NOMO-1 (cell line): ENCODE data around the gene GALNT10.
A peak's percentile ranks its signal among the peaks of the same experiment; 100 is the strongest.

Experiments
- DNase-seq, 2 experiments: peaks; one replicate each; lab custom pipeline; 2025; ENCODE audit not compliant: unreplicated experiment in 2 of 2; lab: John Stamatoyannopoulos, UW

GALNT10 gene

GRCh38 chr5:154258531-154259217 is 68.1 kb downstream of the GALNT10 start:
- no peak for DNase-seq

- DNase-seq, result no peak
Observed at GRCh38 chr5:154260224-154260927, 69.8 kb downstream of the GALNT10 start.

GRCh38 chr5:154262342-154262741 is 71.8 kb downstream of the GALNT10 start:
- DNase-seq, result no peak

GRCh38 chr5:154264549-154265196 is 74.1 kb downstream of the GALNT10 start:
- no peak for DNase-seq

GRCh38 chr5:154265197-154265773 is 74.8 kb downstream of the GALNT10 start:
- no peak for DNase-seq

- DNase-seq, result no peak
Observed at GRCh38 chr5:154267516-154267915, 77.0 kb downstream of the GALNT10 start.

GRCh38 chr5:154268073-154268472 is 77.5 kb downstream of the GALNT10 start:
- no peak for DNase-seq

- DNase-seq, result no peak
Observed at GRCh38 chr5:154269414-154269813, 78.9 kb downstream of the GALNT10 start.

GRCh38 chr5:154271466-154271865 is 80.9 kb downstream of the GALNT10 start:
- DNase-seq, result no peak

- no peak for DNase-seq
Observed at GRCh38 chr5:154271936-154272514, 81.5 kb downstream of the GALNT10 start.

- peak in 1 of 2 experiments; percentile 22 for DNase-seq
Observed at GRCh38 chr5:154273028-154273617, 82.6 kb downstream of the GALNT10 start.

- DNase-seq, result peak; percentile 2 to 47
Observed at GRCh38 chr5:154273963-154274827, 83.7 kb downstream of the GALNT10 start.

GRCh38 chr5:154274828-154275185 is 84.3 kb downstream of the GALNT10 start:
- no peak for DNase-seq

GRCh38 chr5:154275566-154275965 is 85.0 kb downstream of the GALNT10 start:
- DNase-seq, result no peak

GRCh38 chr5:154276261-154276972 is 85.9 kb downstream of the GALNT10 start:
- no peak for DNase-seq

- DNase-seq, result no peak
Observed at GRCh38 chr5:154276973-154277331, 86.4 kb downstream of the GALNT10 start.

- no peak for DNase-seq
Observed at GRCh38 chr5:154277499-154277898, 87.0 kb downstream of the GALNT10 start.

- no peak for DNase-seq
Observed at GRCh38 chr5:154278186-154278585, 87.7 kb downstream of the GALNT10 start.

GRCh38 chr5:154278908-154279307 is 88.4 kb downstream of the GALNT10 start:
- no peak for DNase-seq
